DOHH2 (cell line): ENCODE measurements around the gene LONP2.

Experiments
- H3F3A ChIP-seq: fragments of 200-600 bp; sonication (generic), shearing (Covaris generic); 2 replicates; pipeline ENCODE4 v1.6.0; 2016; ENCODE audit warnings: antibody characterized with exemption, mild to moderate bottlenecking; ENCODE audit not compliant: control insufficient read depth, insufficient read depth
- H3K27ac ChIP-seq: fragments of 200-600 bp; sonication (generic); 2 replicates; pipeline ENCODE4 v1.5.1; 2014; ENCODE audit warnings: low read depth, mild to moderate bottlenecking, low read length, moderate library complexity
- H3K27me3 ChIP-seq: fragments of 200-600 bp; sonication (generic); 2 replicates; pipeline ENCODE4 v1.6.1; 2014; ENCODE audit warnings: mild to moderate bottlenecking, low read length, mixed read lengths; ENCODE audit not compliant: control insufficient read depth
- H3K36me3 ChIP-seq: fragments of 200-600 bp; sonication (generic); 2 replicates; pipeline ENCODE4 v1.6.1; 2014; ENCODE audit warnings: mild to moderate bottlenecking, low read length, moderate library complexity, mixed read lengths; ENCODE audit not compliant: control insufficient read depth
- H3K4me1 ChIP-seq: fragments of 200-600 bp; sonication (generic); 2 replicates; pipeline ENCODE4 v1.6.1; 2014; ENCODE audit warnings: mild to moderate bottlenecking, low read length, mixed read lengths; ENCODE audit not compliant: control insufficient read depth
- H3K4me2 ChIP-seq: fragments of 200-600 bp; sonication (generic); 2 replicates; pipeline ENCODE4 v1.6.0; 2014; ENCODE audit warnings: mild to moderate bottlenecking, low read length, moderate library complexity
- H3K4me3 ChIP-seq: fragments of 200-600 bp; sonication (generic); 2 replicates; pipeline ENCODE4 v1.5.1; 2014; ENCODE audit warnings: mild to moderate bottlenecking, low read length, mixed read lengths
- H3K79me2 ChIP-seq: fragments of 200-600 bp; sonication (generic); 2 replicates; pipeline ENCODE4 v1.6.1; 2014; ENCODE audit warnings: mild to moderate bottlenecking, low read length, mixed read lengths; ENCODE audit not compliant: control insufficient read depth
- H3K9me2 ChIP-seq: fragments of 200-600 bp; sonication (generic); replicated peaks from 2 replicates; pipeline ENCODE4 v1.6.1; 2014; ENCODE audit warnings: mild to moderate bottlenecking, low read length, mixed read lengths; ENCODE audit not compliant: control insufficient read depth
- H3K9me3 ChIP-seq: fragments of 200-600 bp; sonication (generic); 2 replicates; pipeline ENCODE4 v1.6.1; 2014; ENCODE audit warnings: antibody characterized with exemption, low read length, mixed read lengths; ENCODE audit not compliant: control insufficient read depth, insufficient read depth
- H4K20me1 ChIP-seq: fragments of 200-600 bp; sonication (generic); 2 replicates; pipeline ENCODE4 v1.6.0; 2014; ENCODE audit warnings: low read depth, mild to moderate bottlenecking, antibody characterized with exemption, low read length, moderate library complexity; ENCODE audit not compliant: control insufficient read depth, insufficient read depth
- CTCF ChIP-seq: fragments of 200-600 bp; sonication (generic); IDR thresholded peaks from one replicate; pipeline ENCODE4 v1.5.1; 2014; ENCODE audit warnings: antibody characterized with exemption, mild to moderate bottlenecking, low read depth, low read length; ENCODE audit not compliant: poor library complexity, severe bottlenecking
- EZH2phosphoT487 ChIP-seq: fragments of 200-600 bp; sonication (generic); IDR thresholded peaks from 2 replicates; pipeline ENCODE4 v1.6.1; 2017; ENCODE audit warnings: borderline replicate concordance, mild to moderate bottlenecking, antibody characterized with exemption, low read length, moderate library complexity, mixed read lengths

Gene LONP2

GRCh38 chr16:48332978-48333377 lies 88.9 kb downstream of the LONP2 start:
- no peak overlapping the region for H3K27ac ChIP-seq
- H3K4me3 ChIP-seq, result no peak overlapping the region
- H3K4me1 ChIP-seq, result no peaks in the 10 kb centered on the region
- H3K36me3 ChIP-seq, result peaks cover 33% of the 10 kb centered on the region
- TF ChIP-seq EZH2phosphoT487 (no peak), CTCF (no peak)
- no peaks in the 10 kb centered on the region for H4K20me1 ChIP-seq
- no peaks in the 10 kb centered on the region; the same call in 1 of the 2 replicates for H3F3A ChIP-seq
- no peaks in the 10 kb centered on the region for H3K79me2 ChIP-seq
- H3K4me2 ChIP-seq, result no peak overlapping the region
- H3K9me2 ChIP-seq, result no peaks in the 10 kb centered on the region
- H3K27me3 ChIP-seq, result no peaks in the 10 kb centered on the region
- H3K9me3 ChIP-seq, result no peaks in the 10 kb centered on the region

GRCh38 chr16:48334325-48334724 lies 90.2 kb downstream of the LONP2 start:
- Histone ChIP-seq H3K4me3 (no peak overlapping the region), H3K27ac (no peak overlapping the region), H3K27me3 (no peaks in the 10 kb centered on the region), H3K9me2 (no peaks in the 10 kb centered on the region), H3F3A (no peaks in the 10 kb centered on the region; the same call in 1 of the 2 replicates), H3K9me3 (no peaks in the 10 kb centered on the region), H4K20me1 (no peaks in the 10 kb centered on the region), H3K36me3 (peaks cover 38% of the 10 kb centered on the region), H3K79me2 (no peaks in the 10 kb centered on the region), H3K4me2 (no peak overlapping the region), H3K4me1 (no peaks in the 10 kb centered on the region)
- TF ChIP-seq CTCF, result no peak
- no peak for TF ChIP-seq EZH2phosphoT487

- Histone ChIP-seq H3K79me2 (no peaks in the 10 kb centered on the region), H3K36me3 (peaks cover 41% of the 10 kb centered on the region), H3K27ac (no peak overlapping the region), H3K4me1 (no peaks in the 10 kb centered on the region), H3F3A (no peaks in the 10 kb centered on the region), H3K4me2 (no peak overlapping the region), H3K4me3 (no peak overlapping the region), H3K9me3 (no peaks in the 10 kb centered on the region), H3K9me2 (no peaks in the 10 kb centered on the region), H3K27me3 (no peaks in the 10 kb centered on the region), H4K20me1 (no peaks in the 10 kb centered on the region)
- TF ChIP-seq EZH2phosphoT487 (no peak), CTCF (no peak)
Observed at GRCh38 chr16:48335961-48336360, 91.9 kb downstream of the LONP2 start.

GRCh38 chr16:48340054-48340453 lies 96.0 kb downstream of the LONP2 start:
- Histone ChIP-seq H3K36me3 (peaks cover 35% of the 10 kb centered on the region), H3K9me2 (no peaks in the 10 kb centered on the region)

More at GRCh38 chr16:48340054-48340453, 96.0 kb downstream of the LONP2 start:
- H4K20me1 ChIP-seq, result no peaks in the 10 kb centered on the region
- H3K27ac ChIP-seq, result no peak overlapping the region
- H3K4me1 ChIP-seq, result no peaks in the 10 kb centered on the region
- TF ChIP-seq EZH2phosphoT487 (no peak), CTCF (no peak)
- no peaks in the 10 kb centered on the region for H3K9me3 ChIP-seq
- no peaks in the 10 kb centered on the region for H3K27me3 ChIP-seq
- no peaks in the 10 kb centered on the region for H3F3A ChIP-seq
- H3K4me2 ChIP-seq, result no peak overlapping the region
- no peaks in the 10 kb centered on the region for H3K79me2 ChIP-seq
- no peak overlapping the region for H3K4me3 ChIP-seq
